HuH-7 (cell line): ENCODE data around the gene PRG2.
"Not testable (repeated sequence)": the region's sequence is repeated elsewhere in the genome, so short reads cannot be mapped to it uniquely, and the experiment has no call there.

Source experiments
- DNase-seq: peaks from one replicate; pipeline ENCODE4 v3.0.0; 2011; ENCODE audit warnings: low spot score

PRG2 gene

GRCh38 chr11:57364851-57365660 is 25.4 kb downstream of the PRG2 start:
- DNase-seq: no peak

- no peak for DNase-seq
Observed at GRCh38 chr11:57363131-57364080, 27.0 kb downstream of the PRG2 start.

- no peak for DNase-seq
Observed at GRCh38 chr11:57361926-57362325, 28.5 kb downstream of the PRG2 start.

GRCh38 chr11:57361420-57361819 is 29.0 kb downstream of the PRG2 start:
- DNase-seq: not testable (repeated sequence)

- no peak for DNase-seq
Observed at GRCh38 chr11:57360991-57361390, 29.5 kb downstream of the PRG2 start.

- DNase-seq: no peak
Observed at GRCh38 chr11:57359896-57360690, 30.4 kb downstream of the PRG2 start.

GRCh38 chr11:57359396-57359795 is 31.1 kb downstream of the PRG2 start:
- no peak for DNase-seq

- no peak for DNase-seq
Observed at GRCh38 chr11:57358991-57359390, 31.5 kb downstream of the PRG2 start.

GRCh38 chr11:57358543-57358961 is 31.9 kb downstream of the PRG2 start:
- no peak for DNase-seq

GRCh38 chr11:57357856-57358255 is 32.6 kb downstream of the PRG2 start:
- DNase-seq: no peak

- DNase-seq: no peak
Observed at GRCh38 chr11:57357310-57357709, 33.1 kb downstream of the PRG2 start.

GRCh38 chr11:57356268-57356667 is 34.2 kb downstream of the PRG2 start:
- DNase-seq: no peak

- no peak for DNase-seq
Observed at GRCh38 chr11:57354699-57355098, 35.8 kb downstream of the PRG2 start.

- no peak for DNase-seq
Observed at GRCh38 chr11:57353852-57354251, 36.6 kb downstream of the PRG2 start.

- no peak for DNase-seq
Observed at GRCh38 chr11:57353446-57353845, 37.0 kb downstream of the PRG2 start.

- no peak for DNase-seq
Observed at GRCh38 chr11:57353036-57353435, 37.4 kb downstream of the PRG2 start.

GRCh38 chr11:57349491-57350274 is 40.8 kb downstream of the PRG2 start:
- DNase-seq: peak; percentile 66

GRCh38 chr11:57348636-57349313 is 41.7 kb downstream of the PRG2 start:
- DNase-seq: no peak

GRCh38 chr11:57348052-57348451 is 42.4 kb downstream of the PRG2 start:
- no peak for DNase-seq

GRCh38 chr11:57347336-57347735 is 43.1 kb downstream of the PRG2 start:
- DNase-seq: no peak
